Activated CD4-positive, alpha-beta T cell treated with anti-CD3 and anti-CD28 coated beads, Interleukin-2, amount 50 U/mL, for 4 hours (primary cell): ENCODE results near the gene SLC17A3.

Experiments used
- DNase-seq, 2 experiments: peaks; one replicate each; pipeline ENCODE4 v3.0.0-alpha.2; 2020

SLC17A3 gene, protein sequence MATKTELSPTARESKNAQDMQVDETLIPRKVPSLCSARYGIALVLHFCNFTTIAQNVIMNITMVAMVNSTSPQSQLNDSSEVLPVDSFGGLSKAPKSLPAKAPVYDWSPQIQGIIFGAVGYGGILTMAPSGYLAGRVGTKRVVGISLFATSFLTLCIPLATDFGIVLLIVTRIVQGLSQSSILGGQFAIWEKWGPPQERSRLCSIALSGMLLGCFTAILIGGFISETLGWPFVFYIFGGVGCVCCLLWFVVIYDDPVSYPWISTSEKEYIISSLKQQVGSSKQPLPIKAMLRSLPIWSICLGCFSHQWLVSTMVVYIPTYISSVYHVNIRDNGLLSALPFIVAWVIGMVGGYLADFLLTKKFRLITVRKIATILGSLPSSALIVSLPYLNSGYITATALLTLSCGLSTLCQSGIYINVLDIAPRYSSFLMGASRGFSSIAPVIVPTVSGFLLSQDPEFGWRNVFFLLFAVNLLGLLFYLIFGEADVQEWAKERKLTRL

DNA sequence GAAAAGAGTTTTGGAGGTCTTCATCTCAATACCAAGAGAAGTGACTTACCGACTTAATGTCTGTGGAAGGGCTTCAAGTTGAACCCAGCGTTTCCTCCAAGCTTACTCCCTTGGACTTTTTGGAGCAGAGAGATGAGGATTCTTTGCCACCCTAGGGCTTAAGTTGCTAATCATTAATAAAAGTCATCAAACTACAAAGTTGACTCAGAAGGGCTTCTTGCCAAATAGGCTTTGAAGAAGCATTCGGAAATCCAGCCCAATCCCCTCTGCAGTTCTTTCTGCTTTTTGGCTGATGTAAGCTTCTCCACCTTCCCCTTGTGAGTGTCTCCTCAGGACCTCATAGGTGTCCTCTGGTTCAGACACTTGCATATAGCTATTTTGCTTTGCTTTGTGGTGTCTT, at the start of gene SLC17A3:
TSS of gene SLC17A3 (minus strand) at position 126 of the 400 bp plus-strand sequence. CDS start 5,856 bp downstream, outside the sequence.
- DNase-seq = no peak

DNA sequence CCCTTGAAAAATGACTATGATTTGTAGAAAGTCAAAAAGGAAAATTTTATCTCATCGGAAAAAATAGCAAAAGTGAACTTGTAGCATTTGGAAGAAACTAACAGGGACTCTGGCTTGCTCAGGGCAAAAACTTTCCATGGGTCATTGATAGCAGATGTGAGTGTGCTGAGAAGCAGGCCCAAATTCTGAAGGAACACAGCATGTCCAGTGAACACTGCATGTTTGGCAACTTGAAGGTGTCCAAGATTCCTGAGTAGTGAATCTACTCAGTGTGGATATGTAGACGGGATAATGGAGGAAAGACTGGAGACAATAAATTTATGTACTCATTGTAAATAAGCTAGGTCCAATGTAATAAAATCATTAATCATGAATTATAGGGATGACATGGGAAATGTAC, 48.3 kb upstream of the SLC17A3 start:
- DNase-seq = no peak

DNA sequence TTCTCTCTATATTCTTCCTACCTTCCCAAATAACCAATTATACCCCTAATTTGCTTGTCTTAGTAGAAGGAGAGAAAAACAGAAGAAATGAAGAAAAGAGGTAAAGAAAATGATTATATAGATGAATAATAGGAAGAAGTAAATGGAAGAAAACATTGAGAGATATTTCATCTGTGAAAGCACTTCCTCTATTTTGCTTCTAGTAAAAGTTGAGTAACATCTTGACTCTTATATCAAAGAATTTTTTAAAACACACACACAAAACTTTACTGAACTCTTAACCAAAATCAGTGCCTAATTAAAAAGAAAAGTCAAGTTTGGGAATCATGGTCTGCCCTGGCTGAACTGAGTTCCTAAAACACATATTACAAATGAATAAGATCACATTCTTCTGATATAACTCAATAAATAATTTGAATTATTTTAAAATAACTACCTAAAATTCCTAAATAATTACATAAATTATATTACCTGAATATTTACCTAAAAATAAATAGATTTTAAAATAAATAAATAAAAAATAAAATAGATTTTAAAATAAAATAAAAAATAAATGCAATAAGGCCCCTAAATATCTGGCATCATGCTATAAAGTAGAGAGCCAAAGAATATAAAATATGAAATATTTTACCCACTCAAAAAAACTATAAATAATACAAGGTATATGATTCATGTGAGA, 47.6 kb upstream of the SLC17A3 start:
- no peak for DNase-seq

DNA sequence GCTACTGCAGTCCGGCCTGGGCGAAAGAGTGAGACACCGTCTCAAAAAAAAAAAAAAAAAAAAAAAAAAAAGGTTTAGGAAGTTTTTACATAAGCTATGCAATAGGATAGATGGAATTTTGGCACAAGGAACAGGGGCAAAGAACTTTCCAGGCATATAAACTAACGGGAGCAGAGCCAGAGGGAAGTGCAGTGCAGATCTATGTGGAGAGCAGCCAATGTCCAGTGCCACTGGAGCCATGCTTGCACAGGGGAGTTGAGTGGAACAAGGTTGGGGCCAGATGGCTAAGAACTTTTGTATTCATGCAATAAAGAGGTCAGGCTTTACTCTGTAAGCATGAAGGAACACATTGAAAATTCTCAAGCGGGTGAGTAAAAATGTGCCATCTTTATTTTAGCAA, 45.6 kb upstream of the SLC17A3 start:
- no peak for DNase-seq

DNA sequence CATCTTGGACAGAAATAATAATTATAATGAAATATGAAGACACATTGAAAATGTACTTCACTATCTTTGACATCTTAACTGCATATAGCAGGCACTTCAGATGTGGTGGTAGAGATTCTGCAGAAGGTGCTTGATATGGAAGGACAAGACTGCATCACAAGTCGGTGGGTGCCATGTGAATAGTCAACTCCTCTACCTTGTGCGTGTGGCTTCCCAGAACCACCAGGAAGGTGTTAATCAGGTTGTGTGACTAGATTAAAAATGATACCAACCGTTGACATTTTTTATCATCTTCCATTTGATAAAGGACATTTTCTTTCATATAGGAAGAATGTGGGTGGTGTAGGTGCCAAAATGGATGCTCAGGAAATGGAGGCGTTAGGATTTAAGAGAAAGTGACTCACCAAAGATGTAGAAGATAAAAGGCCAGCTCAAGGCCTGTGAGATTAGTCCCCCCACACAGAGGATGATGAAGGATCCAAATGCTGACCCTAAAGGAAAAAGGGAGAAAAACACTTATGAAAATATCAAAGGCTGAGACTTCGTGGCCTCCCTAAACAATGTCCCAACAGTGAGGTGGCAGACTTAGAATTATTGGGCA, 44.1 kb upstream of the SLC17A3 start:
- no peak for DNase-seq

DNA sequence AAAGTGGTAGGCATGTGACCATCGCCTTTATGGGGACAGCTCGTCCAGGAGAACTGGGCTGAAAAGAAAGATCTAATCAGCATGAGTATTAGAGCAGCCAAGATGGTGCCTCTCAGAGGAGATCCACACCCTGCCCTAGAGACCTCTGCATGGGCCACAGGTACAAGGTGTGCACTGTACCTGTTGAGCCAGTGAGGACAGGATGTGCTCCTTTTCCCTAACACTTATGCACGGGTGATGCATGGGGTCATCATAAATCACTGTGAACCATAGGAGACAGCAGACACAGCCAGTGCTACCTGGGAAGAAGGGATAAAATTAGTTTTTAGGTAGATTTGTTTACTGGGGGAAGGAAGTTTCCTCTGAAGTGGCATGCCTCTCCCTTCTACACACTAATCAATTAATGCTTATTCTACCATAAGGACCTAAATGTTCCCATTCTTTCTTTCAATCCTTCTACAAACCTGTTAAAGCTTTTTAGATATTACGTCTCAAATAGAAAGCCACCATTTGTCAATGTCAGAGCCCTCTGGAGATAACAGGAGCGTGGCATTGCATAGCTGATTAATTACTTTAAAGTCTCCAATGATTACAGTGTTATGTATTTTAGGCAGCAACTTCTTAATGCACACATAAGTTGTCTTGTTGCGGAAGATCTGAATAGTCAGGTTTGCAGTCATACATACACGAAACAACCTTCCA, 42.9 kb upstream of the SLC17A3 start:
- no peak for DNase-seq

DNA sequence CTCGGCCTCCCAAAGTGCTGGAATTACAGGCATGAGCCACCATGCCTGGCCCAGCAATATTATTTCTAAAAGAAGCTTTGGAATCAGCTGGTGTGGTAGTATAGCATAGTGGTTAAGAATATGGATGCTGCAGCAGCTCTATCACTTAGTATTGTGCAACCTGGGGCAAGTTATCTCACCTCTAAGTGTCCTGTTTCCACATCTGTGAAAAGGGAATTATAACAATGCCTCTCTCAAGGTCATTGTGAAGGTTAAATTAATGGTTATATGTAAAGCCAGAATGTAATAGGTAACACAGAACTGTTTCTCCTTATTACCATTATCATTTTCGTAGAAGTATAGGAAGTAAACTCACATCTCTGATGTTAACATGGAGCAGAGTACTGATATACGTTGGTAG, 42.3 kb upstream of the SLC17A3 start:
- no peak for DNase-seq

DNA sequence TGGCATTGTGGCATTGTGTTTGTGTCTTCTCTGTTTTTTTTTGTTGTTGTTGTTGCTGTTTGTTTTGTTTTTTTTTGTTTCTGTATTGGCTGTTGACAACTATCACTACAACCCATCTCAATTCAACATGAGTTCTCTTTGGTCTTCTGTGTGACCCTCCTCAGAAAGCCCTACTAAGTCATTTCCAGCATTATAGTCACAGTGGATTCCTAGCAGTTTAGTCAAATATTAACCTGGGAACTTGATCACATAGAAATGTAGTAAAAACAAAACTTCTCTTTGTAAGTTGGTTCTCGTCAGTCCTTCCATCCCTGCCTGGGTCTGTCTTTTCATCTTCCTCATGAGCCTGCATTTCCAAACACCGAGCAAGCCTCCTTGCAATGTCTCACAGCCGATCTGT, 39.7 kb upstream of the SLC17A3 start:
- no peak for DNase-seq

DNA sequence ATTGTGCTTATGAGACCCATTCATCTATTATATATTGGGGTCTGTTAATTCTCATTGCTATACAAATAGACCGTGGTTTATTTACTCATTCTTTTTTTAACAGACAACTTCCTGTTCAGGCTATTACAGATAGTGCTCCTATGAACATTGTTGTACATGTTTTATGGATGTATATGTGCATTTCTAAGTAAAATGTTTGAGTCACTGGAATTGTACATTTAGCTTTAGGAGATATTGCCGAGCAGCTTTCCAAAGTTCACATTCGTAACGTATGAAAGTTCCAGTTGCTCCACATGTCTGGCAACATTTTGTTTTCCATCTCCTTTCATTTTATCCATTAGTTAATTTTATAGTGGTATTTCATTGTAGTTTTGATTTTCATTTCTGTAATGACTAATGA, 37.3 kb upstream of the SLC17A3 start:
- DNase-seq = no peak

DNA sequence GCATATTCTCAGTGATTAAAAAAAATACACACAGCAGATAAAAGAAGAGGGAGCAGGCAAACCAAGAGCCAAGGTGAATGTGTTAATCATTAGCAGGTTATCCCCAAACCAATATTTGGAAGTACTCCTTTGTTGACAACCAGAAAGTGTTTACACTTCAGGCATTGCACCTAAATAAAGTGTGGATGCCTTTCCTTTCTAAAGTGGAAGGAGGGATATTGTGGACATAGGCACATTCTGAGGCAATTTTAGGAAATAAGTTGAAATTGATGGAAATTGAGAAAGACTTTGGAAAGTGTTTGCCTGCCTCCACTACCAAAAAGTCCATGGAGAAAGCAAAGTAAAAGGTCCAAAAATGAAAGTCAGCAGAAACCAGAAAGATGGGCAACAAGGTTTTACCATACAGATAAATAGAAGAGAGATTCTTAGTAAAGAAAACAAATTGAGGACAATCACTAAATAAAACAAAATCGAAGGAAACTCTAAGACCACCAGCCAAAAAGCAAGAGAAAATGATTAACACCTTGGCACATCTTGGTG, 33.5 kb upstream of the SLC17A3 start:
- no peak for DNase-seq

DNA sequence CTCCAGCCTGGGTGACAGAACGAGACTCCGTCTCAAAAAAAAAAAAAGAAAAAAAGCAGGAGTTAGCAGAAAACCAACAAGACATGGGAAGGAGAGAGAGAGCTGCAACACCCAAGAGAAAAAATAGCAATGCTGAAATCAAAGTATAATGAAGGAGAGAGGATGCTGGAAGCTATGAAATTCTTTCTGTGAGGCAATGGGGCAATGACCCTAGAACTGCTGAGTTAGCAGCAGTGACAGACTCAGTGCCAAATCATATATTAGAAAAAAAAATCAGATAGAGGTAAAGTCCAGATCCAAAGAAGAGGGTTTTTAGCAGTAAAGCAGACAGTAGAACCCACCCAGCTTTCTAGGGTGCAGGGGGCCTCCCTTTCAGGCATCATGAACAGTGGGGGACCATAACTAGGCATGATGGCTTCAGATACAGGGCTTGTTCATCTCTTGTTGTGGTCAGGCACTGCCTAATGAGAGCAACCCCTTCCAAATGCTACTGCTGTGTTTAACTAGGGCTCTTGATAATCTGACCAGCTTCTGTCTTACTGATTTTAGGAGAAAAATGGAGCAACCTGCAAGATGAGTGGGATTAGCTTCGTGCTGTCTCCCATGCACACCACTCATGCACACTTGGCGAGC, 29.5 kb upstream of the SLC17A3 start:
- DNase-seq = no peak

DNA sequence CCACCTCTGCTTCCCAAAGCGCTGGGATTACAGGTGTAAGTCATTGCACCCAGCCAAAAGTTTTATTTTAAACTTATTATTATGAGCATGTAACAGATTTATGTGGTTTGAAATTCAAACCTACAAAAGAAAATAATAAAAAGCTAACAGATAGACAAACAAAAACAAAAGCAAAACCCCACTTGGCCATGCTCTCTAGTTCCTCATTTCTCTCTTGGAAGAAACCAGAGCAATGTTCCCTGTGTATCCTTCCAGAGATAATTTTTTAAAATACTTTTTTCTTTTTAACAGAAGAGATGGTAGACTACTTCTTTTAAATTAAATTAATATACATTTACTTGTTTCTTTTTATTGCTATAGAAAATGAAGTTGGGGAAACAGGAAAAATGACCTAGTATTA, 28.0 kb upstream of the SLC17A3 start:
- DNase-seq = no peak

DNA sequence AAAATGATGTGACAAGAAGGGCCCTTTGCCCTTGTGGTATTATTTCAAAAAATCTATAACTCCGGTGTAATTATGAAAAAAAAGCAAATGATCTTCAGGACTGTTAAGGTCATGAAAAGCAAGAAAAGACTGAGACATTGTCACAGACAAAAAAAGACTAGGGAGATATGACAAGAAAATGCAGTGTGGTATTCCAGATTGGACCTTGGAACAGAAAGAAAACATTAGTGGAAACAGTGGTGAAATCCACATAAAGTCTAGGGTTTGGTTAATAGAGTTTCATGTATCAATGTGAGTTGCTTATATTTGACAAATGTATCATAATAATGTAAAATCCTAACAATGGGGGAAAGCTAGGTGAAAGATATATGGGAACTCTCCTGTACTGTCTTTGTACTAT, 26.8 kb upstream of the SLC17A3 start:
- DNase-seq = no peak

DNA sequence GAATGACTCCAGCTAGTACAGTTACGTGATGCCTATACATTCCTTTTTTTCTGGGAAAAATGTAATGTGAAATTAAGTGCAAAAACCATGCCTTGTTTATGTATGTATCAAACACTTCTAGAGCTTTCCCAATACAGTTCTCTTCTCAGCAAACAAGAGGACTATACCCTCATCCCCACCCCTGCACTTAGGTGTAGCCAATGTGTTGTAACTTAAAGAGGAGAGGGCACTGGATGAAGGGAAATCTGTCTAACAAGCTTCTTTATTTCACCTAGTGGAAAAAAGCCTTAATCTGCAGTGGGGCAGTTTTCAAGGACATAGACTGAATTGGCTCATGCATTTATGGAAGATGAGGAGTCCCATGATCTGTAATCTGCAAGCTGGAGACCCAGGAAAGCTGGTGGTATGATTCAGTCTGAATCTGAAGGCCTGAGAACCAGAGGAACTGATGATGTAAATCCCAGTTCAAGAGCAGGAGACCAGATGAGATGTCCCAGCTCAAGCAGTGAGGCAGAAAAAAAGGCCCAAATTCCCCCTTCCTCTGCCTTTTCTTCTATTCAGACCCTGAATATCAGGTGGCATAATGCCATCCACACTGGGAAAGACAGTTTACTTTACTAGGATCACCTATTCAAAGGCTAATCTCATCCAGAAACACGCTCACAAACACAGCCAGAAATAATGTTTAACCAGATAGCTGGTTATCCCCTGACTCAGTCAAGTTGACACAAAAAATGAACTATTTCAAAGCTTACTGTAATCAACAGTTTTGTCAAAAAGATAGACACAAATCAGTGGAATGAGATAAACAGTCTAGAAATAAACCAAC, 25.8 kb upstream of the SLC17A3 start:
- no peak for DNase-seq

DNA sequence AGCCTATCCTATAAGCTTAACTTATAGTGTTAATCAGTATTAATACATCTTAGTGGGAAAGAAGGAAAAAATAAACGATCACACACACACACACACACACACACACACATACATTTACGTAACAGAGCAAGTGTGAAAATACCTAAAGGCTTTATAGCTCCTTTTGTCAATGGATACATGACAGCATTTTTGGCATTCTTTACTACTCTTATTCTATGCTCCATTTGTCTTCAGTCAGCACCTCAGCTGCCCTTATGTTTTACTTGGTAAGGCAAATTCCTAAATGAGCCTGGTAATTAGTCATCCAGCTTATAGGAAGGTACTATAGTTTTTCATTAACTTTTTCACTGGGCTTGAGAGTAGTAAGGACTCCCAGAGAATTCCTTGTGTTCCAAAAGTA, 25.1 kb upstream of the SLC17A3 start:
- DNase-seq = no peak

DNA sequence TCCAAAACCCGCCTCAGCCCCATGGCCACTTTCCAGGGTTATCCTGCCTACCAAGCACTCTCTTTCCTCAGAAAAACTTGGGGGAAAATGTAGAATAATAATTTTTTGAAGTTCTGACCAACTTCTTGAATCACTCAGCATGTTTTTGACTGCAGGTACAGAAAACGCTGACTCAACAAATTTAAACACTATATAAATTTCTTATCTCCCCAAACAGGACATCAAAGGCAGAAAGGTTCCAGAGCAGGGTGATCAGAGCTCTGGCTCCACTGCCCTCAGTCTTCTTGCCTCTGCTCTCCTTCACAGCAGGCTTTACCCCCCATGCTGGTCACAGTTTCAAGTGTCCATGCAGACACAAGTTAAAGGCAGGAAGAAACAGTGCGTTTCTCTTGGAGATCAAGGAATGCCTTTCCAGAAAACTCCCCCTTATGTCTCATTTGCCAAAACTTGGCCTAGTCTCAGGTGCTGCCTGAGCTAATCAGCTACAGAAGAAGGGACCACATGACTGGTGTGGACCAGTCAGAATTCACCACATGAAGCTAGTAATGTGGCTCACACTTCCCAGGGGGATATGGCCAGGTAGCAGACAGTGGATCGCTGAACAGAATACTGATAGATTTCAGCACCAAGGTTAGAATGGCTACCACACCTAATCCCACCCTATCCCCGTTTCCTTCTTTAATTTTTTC, 24.4 kb upstream of the SLC17A3 start:
- no peak for DNase-seq

DNA sequence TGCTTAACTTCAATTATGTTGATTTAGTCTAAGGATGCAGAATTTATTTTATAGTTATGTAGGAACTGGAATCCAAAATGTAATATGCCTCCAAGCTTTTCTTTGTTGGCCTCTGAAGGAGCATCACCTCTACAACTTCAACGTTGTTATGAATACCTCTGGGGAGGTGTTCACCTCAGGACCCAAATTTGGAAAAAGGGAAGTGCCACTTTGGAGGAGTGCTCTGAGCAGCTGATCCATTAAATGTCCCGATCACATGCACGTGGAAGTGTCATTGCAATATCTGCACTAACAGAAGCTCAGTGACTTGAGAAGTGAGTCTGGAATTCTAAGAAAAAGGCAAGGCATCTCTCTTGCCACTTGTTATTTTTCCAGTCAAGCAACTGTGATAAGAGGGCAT, 22.2 kb upstream of the SLC17A3 start:
- no peak for DNase-seq

DNA sequence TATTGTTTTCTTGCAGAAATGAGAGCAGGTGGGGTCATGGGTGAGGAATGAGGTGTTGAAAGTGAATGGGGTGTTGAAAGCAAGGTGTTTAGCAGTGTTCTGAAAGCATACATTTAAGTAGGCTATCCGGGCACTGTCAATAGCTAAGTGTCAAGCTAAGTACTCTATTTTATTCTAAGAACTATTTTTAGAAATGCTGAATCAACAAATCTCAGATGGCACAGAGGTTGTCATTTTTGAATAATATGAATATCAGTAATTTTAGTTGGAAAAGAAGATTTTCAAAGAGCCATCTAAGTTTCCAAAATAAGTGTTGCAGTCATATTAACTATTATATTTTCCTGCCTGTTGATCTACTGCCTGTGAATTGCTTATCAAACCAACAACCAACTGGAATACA, 21.7 kb upstream of the SLC17A3 start:
- DNase-seq = no peak

DNA sequence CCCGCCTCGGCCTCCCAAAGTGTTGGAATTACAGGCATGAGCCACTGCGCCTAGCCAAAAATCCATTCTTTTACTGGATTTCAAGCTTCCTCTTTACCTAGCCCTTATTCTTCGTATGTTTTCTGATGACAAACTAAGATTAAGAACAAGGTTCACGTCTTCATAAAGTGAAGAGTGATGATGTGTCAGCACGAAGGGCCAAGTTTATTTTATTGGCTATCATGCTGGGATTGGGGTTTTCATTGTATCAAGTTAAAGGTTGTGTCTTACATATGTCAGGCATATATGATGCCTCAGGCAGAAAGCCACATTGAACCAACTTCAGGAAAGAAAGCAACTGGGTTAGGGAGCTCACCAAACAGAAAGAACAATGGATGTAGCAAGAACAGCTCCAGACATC, 19.7 kb upstream of the SLC17A3 start:
- no peak for DNase-seq

DNA sequence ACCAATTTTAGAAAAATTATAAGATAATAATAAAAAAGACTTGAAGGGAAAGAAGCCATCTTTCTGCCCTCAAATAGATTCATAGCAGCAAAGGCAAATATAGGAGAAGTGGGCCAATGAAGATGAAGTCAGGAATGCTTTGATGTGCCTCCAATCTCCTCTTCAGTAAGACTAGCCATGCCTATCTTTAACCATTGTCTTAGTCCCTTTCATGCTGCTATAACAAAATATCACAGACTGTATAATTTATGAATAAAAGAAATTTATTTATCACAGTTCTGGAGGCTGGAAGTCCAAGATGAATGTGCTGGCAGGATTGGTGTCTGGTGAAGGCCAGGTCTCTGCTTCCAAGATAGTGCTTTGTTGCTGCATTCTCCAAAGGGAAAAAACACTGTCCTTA, 18.8 kb upstream of the SLC17A3 start:
- DNase-seq = no peak
